ENCODE results near the gene TK2.

DNA sequence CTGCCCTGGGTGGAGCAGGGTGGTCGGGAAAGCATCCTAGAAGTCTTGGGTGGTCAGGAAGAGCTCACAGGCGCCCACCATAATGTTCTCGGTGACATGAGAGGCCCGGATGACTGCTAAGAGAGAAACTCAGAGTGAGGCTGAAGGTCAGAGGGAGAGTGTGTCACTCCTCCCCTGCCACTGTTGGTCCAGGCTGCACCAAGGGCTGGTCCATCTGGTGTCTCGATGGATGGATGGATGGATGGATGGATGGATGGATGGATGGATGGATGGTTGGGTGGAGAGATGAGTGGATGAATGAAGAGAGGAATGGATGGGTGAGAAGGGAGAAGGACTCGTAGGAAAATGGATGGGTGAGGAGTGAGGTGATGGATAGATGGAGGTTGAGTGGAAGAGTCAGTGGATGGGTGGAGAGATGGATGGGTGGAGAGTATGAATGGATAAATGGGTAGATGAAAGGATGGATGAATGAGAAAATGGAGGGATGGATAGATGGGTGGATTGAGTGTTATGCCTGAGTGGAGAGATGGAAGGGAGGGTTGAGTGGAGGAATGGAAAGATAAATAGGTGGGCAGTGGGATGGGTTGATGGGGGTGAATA lies 79.9 kb downstream of the TK2 start:
- TF ChIP-seq CTCF (IDR thresholded peaks at IDR 0.05; ENCODE audit: low read depth, low read length, poor library complexity, severe bottlenecking), result no peak
- TF ChIP-seq EZH2phosphoT487 (IDR thresholded peaks at IDR 0.05; ENCODE audit: borderline replicate concordance, low read length), result no peak

Data from DOHH2 (cell line).